Progenitor cell of endocrine pancreas (in vitro differentiated cells): Measurements from ENCODE around the gene NFIC. TPM values are rescaled to one million over a fixed set of nuclear protein-coding genes. Genes with fewer than 3 reads are reported as not detected.
A peak's percentile ranks its signal among the peaks of the same experiment; 100 is the strongest.
"Not testable (repeated sequence)": the region's sequence is repeated elsewhere in the genome, so short reads cannot be mapped to it uniquely, and the experiment has no call there.

Experiments used
- DNase-seq: peaks from one replicate; pipeline ENCODE4 v3.0.0; 2021; ENCODE audit warnings: low spot score; ENCODE audit not compliant: unreplicated experiment
- H3K27ac Mint-ChIP-seq: 2 replicates; pipeline ENCODE4 v1.8.0; 2021; ENCODE audit warnings: mild to moderate bottlenecking, moderate library complexity, mixed read lengths
- H3K27me3 Mint-ChIP-seq: 2 replicates; pipeline ENCODE4 v1.8.0; 2021; ENCODE audit warnings: mixed read lengths
- H3K36me3 Mint-ChIP-seq: 2 replicates; pipeline ENCODE4 v1.8.0; 2022; ENCODE audit warnings: mixed read lengths; ENCODE audit not compliant: insufficient read depth
- H3K4me1 Mint-ChIP-seq: 2 replicates; pipeline ENCODE4 v1.8.0; 2021; ENCODE audit warnings: low read depth, mixed read lengths
- H3K4me3 Mint-ChIP-seq: 2 replicates; pipeline ENCODE4 v1.8.0; 2021; ENCODE audit warnings: low read depth, mild to moderate bottlenecking, moderate library complexity, mixed read lengths
- H3K9me3 Mint-ChIP-seq: 2 replicates; pipeline ENCODE4 v1.8.0; 2021; ENCODE audit warnings: low read depth, mixed read lengths
- CTCF ChIP-seq: fragments of 200-600 bp; sonication (generic); IDR thresholded peaks from one replicate; pipeline ENCODE4 v1.5.0; 2021; ENCODE audit warnings: antibody characterized with exemption, mild to moderate bottlenecking; ENCODE audit not compliant: unreplicated experiment
- total RNA-seq: library from RNA; stranded (reverse); gene quantifications from 2 replicates; pipeline ENCODE4 v1.2.1, GENCODE V29; 2021

NFIC gene
- total RNA-seq, 1 donor from 2014 or later, result 6.8 TPM

- H3K27ac Mint-ChIP-seq, result no peak overlapping the region
- H3K9me3 Mint-ChIP-seq, result no peaks in the 10 kb centered on the region
- no peaks in the 10 kb centered on the region for H3K36me3 Mint-ChIP-seq
- H3K27me3 Mint-ChIP-seq, result peaks cover 42% of the 10 kb centered on the region
- DNase-seq, result no peak
- no peak overlapping the region for H3K4me3 Mint-ChIP-seq
- no peak for TF ChIP-seq CTCF
- H3K4me1 Mint-ChIP-seq, result no peaks in the 10 kb centered on the region
Measured at GRCh38 chr19:3375221-3376090, 9.1 kb downstream of the NFIC start.

DNA sequence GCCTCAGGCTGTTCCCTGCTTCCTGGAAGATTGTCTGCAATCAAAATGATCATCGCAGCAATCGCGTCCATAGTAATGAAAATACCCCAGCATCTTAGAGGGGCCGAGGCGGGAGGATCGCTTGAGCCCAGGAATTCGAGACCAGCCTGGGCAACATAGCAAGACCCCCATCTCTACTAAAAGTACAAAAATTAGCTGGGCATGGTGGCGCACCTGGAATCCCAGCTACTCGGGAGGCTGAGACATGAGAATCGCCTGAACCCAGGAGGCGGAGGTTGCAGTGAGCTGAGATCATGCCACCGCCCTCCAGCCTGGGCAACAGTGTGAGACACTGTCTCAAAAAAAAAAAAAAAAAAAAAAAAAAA, 9.7 kb downstream of the NFIC start:
- not testable (repeated sequence) for H3K4me1 Mint-ChIP-seq, H3K4me3 Mint-ChIP-seq, DNase-seq, H3K9me3 Mint-ChIP-seq, H3K27ac Mint-ChIP-seq, H3K36me3 Mint-ChIP-seq
- peaks cover 36% of the 10 kb centered on the region for H3K27me3 Mint-ChIP-seq

- no peak overlapping the region for H3K27ac Mint-ChIP-seq
- H3K27me3 Mint-ChIP-seq, result peaks cover 20% of the 10 kb centered on the region
- no peaks in the 10 kb centered on the region for H3K9me3 Mint-ChIP-seq
- DNase-seq, result no peak
- no peak overlapping the region for H3K4me3 Mint-ChIP-seq
- no peaks in the 10 kb centered on the region for H3K4me1 Mint-ChIP-seq
- H3K36me3 Mint-ChIP-seq, result no peaks in the 10 kb centered on the region
- TF ChIP-seq CTCF, result no peak
Measured at GRCh38 chr19:3378352-3379150, 12.2 kb downstream of the NFIC start.

GRCh38 chr19:3380829-3381228, 14.4 kb downstream of the NFIC start:
- peaks cover 8% of the 10 kb centered on the region for H3K27me3 Mint-ChIP-seq
- TF ChIP-seq CTCF, result no peak
- DNase-seq, result no peak
- H3K9me3 Mint-ChIP-seq, result no peaks in the 10 kb centered on the region
- H3K36me3 Mint-ChIP-seq, result no peaks in the 10 kb centered on the region
- no peak overlapping the region for H3K4me3 Mint-ChIP-seq
- no peak overlapping the region for H3K27ac Mint-ChIP-seq
- H3K4me1 Mint-ChIP-seq, result no peaks in the 10 kb centered on the region

DNA sequence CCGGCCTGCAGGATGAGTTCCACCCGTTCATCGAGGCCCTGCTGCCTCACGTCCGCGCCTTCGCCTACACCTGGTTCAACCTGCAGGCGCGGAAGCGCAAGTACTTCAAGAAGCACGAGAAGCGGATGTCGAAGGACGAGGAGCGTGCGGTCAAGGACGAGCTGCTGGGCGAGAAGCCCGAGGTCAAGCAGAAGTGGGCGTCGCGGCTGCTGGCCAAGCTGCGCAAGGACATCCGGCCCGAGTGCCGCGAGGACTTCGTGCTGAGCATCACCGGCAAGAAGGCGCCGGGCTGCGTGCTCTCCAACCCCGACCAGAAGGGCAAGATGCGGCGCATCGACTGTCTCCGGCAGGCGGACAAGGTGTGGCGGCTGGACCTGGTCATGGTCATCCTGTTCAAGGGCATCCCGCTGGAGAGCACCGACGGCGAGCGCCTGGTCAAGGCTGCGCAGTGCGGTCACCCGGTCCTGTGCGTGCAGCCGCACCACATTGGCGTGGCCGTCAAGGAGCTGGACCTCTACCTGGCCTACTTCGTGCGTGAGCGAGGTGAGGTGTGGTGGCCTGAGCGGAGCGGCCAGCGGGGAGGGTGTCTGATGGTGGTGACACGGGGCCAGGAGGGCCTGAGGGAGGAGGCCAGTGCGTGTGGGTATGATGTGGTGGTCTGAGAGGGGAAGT, 15.5 kb downstream of the NFIC start:
- no peaks in the 10 kb centered on the region for H3K4me1 Mint-ChIP-seq
- peak overlapping the region; percentile 37 for H3K27ac Mint-ChIP-seq
- TF ChIP-seq CTCF, result no peak
- no peak for DNase-seq
- no peaks in the 10 kb centered on the region for H3K36me3 Mint-ChIP-seq
- H3K27me3 Mint-ChIP-seq, result peaks cover 8% of the 10 kb centered on the region
- H3K4me3 Mint-ChIP-seq, result no peak overlapping the region
- no peaks in the 10 kb centered on the region for H3K9me3 Mint-ChIP-seq
